NCI-H526 treated with DMSO at 0.1 percent for 48 hours (cell line): ENCODE results near the gene PLEKHH3.

Experiments used
- DNase-seq: peaks from one replicate; lab custom pipeline; 2025; lab: John Stamatoyannopoulos, UW

PLEKHH3 gene

DNA sequence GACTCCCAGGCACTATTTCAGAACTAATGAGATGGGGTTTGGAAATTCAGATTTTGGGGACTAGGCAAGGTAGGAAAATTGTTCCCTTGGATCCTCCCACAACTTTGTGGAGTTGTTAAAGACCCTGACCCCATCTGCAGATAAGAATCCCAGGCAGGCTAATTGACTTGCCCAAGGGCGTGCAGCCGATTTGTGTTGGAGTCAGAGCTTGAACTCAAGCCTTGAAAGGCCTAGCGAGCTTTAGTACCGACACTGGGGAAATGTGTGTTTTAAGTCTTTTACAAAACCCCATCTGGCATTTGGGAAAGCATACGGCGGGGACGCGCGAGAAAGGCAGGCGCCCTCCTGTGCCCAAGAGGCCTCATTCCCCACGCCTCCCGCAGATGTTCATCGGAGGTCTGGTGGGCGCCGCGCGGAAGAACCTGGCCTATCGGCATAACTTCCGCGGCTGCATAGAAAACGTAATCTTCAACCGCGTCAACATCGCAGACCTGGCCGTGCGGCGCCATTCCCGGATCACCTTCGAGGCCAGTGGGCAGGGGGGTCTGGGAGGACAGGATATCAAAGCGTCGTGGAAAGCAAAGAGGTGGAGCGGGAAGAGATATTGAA lies 9.8 kb upstream of the PLEKHH3 start:
- no peak for DNase-seq

DNA sequence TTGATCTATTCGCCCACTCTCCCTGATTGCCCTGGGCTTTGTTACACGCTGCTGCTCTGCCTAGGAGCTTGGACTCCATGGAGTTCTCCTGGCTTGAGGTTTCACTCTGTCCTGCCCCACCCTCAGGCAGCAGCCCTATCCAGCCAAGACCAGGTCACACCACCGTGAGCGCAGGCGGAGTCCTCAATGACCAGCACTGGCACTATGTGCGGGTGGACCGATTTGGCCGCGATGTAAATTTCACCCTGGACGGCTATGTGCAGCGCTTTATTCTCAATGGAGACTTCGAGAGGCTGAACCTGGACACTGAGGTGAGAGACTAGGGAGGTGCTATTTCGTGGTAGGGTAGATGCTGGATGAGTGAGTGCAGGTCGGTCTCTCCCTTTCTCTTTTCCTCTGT lies 9.0 kb upstream of the PLEKHH3 start:
- no peak for DNase-seq

DNA sequence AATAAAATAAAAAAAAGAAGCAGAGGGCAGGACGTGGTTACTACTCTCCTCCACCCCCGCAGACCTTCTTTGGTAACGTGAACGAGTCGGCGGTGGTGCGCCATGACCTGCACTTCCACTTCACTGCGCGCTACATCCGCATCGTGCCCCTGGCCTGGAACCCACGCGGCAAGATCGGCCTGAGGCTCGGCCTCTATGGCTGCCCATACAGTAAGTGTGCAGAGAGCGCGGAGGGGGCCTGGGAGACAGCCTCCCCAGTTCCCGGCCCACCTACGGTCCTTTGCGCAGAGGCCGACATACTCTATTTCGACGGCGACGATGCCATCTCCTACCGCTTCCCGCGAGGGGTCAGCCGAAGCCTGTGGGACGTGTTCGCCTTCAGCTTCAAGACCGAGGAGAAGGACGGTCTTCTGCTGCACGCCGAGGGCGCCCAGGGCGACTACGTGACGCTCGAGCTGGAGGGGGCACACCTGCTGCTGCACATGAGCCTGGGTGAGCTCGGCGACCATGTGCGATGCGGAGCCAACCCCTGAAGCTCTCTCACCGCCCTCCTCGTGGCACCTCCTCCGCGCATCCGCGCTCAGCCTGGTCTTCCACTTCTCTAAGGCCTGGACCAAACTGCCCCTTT lies 8.2 kb upstream of the PLEKHH3 start:
- no peak for DNase-seq

DNA sequence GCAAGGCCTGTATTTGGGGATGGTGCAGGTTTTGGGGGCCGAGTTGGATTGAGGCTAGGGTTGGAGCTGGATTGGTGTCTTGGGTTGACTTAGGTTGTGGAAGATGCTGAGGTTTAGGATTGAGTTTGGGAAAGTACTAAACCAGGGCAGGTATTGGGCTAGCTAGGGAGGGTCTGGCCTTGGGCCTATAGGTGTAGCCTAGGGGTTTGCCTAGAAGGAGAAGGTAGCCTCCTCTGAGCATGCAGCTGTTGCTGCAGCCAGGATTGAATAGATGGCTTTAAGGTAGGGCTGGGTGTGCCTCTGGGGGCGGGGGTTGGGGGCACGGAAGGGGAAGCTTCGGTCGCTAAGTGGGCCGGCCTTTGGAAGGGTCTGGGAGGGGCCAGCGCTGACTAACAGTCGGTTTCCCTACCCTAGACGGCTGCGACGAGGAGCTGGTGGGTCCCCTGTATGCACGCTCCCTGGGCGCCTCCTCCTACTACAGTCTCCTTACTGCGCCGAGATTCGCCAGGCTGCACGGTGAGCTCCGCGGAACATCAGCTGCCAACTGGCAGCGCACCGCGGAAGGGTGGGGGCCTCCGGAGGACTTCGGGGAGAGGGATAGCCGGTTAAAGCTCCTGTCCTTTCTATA lies 6.7 kb upstream of the PLEKHH3 start:
- DNase-seq = peak; percentile 8

DNA sequence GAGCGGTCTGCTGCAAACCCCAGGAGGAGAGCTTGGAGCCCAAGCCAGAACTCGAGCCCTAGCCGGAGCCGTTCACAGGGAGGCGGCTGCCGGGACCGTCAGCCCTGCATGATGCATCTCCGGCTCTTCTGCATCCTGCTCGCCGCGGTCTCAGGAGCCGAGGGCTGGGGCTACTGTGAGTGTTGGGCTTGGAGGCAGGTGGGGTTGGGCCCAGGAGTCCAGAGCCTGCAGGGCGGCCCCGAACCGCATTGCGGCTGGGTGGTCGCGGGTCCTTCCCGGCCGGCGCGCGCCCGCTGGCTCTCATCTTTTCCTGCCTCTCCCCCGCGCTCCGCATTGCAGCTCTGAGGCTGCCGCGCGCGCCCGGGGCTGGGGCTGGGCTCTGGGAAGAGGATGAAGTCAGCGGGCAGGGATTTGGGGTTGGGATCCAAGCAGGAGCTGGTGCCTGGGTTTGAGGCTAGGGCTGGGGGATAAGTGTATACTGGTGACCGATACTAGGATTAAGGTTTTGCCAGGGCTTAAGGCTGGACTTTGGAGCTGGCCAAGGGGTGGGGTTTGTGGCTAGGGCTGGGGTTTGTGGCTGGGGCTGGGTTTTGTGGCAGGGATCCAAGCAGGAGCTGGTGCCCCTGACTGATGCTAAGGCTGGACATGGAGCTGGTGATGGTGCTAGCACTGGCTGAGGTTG lies 6.1 kb upstream of the PLEKHH3 start:
- peak; percentile 61 for DNase-seq

DNA sequence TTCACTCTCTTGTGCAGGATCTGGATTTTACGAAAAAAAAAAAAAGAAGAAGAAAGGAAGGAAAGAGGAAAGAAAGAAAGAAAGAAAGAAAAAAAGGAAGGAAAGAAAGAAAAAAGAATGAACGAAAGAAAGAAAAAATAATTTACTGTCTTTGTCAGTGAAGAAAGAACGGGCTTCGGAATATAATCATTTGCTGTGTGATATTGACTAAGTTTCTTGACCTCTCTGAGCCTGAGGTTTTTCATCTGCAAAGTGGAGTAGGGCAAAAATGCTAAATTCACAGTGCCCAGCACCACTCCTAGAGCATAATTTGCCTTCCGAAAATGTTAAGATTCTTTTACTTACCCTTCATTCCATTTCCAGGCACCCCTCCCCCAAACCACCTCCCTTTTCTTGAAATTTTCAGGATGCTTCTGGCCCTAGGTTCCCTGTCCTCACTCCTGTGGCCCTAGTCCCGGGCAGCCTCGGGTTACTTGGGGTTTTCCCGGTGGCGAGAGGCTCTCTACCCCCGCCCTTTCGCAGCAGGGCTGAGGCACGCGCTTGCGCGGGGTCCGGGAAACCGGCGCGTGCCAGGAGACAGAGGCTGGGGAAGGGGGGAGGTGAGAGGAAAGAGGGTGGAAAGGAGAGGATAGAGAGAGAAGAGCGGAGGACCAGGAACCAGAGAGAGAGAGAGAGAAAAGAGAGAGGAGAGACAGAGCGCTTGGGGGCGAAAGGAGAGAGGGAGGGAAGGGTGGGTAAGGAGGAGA lies 5.4 kb upstream of the PLEKHH3 start, which contains the start of gene CNTNAP1:
Gene CNTNAP1, plus strand, starts transcription at position 556 of the 746 bp plus-strand sequence. CDS start 299 bp downstream, outside the sequence.
- DNase-seq = peak; percentile 78

DNA sequence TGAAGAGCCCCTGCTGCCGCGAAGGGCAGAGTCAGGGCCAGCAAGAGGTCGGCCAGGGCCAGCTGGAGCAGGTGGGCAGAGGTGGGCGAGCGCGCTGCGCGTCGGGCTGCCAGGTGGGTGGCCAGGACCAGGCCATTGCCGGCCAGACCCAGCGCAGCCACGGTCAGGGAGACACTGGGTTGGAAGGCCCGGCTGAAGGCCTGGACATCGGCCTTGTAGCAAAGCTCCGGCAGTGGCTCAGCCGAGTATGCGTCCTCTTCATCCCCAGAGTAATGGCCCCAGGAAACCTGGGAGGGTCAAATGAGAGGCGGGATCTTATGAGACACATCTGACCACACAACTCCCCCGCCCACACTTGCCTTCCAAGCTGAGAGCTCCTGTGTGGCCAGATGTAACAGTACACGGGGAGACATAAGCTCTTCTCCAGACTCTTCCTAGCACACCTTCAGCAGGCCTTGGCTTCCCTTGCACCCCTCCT lies 3.6 kb upstream of the PLEKHH3 start:
- no peak for DNase-seq

DNA sequence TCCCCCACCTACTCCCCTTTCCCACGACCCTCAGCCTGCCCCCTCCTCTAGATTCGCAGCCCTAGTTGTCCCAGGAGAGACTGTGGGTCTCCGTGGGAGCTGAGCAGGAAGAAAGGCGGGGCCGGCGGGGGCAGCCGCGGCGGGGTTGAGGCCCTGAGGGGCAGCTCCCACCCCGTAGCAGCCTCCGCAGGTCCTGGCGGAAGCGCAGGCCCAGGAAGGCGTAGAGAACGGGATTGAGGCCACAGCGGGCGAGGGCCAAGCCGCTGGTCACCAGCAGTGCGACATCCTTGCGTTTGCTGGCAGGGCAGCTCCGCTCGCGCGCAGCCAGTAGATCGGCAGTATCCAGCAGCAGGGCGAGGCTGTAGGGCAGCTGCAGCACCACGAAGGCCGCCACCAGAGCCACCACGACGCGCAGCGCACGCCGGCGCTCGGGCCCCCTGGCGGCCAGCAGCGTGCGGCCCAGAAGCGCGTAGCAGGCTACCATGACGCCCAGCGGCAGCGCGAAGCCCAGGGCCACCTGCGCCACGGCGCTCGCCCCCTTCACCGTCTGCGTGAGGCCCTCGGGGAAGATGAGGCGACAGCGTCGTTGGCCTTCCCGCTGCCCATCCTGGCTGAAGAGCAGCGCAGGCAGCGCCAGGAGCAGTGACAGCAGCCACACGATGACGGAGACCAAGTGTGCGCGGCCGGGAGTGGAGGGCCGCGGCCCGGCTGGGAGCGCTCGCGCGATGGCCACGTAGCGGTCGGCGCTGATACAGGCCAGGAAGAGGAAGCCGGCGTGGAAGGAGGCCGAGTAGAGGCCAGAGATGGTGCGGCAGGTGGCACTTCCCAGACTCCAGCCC lies 2.9 kb upstream of the PLEKHH3 start:
- DNase-seq = peak; percentile 77

DNA sequence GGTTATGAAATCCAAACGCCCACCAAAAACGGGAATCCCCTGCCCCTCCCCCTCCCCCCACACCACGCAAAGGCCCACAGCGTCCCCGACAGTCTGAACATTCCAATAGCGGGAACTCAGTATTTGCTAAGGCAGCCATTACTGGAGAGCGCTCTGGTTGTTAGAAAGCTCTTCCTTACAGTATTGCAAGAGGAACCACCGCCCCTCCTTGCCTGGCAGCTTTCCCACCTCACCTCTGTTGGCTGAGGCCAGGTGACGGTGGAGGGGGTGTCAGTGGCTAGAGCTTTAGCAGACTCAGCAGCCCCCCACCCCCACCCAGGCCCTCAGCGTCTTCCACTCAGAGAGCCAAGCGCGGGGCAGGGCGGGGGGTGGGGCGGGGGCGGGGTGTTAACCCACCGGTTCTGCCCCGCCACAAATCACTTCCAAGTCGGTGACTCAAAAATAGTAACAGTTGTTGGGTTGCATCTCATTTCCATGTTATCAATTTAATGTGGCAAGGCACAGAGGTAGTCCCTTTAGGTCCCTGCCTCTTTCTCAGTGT lies 2.2 kb upstream of the PLEKHH3 start:
- DNase-seq = peak; percentile 42

DNA sequence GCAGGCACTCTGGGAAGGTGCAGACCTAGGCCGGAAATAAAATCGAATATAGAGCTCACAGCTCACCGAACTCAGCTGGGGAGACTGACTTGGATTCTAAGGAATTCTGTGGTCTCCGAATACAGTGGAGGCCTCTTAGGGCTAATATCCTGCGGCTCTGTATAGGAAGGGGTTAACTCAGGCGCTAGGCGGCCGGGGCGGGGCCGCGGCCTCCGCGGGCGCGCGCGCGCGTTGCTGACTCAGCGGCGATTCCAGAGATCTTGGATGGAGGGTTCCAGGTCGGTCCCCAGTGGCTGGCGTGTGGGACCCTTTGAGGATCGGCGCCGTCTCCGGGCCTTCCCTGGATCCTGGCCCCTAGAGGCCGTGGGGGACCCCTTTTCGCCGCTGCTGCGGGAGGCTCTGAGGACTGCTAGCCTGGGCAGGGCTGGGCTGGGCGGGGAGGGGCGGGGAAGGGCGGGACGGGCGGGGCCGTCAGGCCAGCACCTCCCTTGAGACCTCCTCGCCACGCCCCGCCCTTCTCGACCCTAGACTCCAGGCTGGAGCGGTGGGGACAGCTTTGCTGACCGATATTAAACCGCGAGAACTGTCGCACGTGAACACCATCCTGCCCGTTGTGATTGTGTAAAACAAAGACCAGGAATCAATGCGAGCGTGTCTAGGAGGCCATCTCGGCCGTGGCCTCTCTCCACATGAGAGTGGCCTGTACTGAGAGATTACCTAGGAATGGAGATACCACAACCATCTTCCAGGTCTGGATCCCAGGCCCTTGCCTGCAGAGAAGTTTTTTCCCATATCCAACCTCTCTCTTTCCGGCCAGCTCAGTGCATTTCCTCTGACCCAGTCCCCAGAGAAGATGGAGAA lies 1.4 kb upstream of the PLEKHH3 start:
- peak; percentile 84 for DNase-seq

DNA sequence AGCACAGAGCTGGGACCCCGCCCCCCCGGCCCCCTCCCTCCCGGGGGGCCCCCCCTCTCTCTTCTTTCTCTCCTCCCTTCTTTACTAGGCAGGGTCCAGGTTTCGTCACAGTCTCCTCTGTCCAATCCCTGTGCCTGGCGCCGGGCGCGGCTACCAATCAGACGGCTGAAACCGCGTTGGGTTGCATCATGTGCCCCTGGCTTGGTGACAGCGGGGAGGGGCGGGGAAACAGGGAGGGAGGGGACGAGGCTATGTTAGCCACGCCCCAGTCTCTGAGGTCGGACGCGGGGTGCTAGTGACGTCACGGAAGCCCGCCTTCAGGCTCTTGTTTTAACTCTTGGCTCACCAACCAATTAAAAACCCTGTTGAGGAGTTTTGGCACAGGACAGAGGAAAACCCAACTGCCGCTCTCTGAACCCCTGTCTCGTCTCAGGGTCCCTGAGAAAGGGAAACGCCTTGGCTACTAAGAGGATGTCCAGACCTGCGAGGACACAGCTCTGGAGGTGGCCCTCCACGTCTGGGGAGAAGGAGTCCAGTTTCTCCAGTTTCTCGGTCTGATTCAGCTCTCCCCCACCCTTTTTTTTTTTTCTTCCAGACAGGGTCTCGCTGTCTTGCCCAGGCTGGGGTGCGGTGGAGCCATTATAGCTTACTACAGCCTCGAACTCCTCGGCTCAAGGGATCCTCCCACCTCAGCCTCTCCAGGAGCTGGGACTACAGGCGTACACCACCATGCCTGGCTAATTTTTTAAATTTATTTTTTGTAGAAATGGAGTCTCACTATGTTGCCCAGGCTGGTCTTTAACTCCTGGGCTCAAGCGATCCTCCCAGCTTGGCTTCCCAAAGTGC lies 441 bp upstream of the PLEKHH3 start:
- peak; percentile 98 for DNase-seq

DNA sequence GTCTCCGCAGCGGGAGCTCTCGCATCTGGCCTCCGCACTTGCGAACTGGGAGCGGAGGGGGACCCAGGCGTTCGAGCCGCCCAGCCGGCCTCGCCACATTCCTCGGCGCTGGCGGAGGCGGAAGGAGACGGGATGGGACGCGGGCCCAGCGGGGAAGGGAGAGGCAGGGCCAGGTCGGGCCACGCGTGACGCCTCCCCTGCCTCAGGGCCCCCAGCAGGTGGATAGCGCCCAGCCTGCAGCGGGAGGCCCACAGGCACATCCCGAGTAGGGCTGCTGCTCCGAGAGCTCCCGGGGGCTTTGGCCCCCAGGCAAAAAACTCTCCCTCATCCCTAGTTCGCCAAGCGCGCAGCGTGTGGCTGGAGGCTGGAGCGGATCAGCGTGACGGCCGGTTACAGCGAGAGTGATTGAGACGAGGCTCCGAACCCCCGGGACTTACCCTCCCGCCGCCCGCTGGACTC lies 800 bp downstream of the PLEKHH3 start:
- no peak for DNase-seq

DNA sequence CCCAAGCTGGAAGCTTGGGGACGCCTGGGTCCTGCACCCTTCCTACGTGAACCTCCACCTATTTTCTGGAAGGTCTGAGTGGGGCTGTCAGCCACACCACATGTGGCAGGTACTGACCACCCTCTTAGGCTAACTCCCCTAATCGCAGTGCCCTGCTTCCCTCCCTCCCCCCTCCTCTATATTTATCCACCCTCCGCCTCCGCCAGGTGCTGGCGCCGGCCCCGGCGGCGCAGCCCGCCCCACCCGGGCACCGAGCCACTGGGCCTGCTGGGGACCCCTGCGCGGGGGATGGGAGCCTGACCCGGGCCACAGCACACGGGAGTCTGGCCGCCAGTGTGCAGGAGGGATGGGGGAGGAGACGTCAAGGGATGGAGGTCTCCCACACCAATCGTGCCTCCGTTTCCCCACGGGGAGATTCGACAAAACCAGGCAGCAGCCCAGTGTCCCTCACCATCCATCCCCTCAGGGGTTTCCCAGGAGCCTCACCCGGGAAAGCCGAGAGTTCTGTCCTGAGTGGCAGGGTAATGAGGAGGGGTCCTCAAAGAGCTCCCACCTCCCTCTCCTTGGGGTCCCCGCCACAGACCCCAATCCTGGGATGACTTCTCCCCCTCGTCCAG lies 1.3 kb downstream of the PLEKHH3 start:
- DNase-seq = peak; percentile 80

DNA sequence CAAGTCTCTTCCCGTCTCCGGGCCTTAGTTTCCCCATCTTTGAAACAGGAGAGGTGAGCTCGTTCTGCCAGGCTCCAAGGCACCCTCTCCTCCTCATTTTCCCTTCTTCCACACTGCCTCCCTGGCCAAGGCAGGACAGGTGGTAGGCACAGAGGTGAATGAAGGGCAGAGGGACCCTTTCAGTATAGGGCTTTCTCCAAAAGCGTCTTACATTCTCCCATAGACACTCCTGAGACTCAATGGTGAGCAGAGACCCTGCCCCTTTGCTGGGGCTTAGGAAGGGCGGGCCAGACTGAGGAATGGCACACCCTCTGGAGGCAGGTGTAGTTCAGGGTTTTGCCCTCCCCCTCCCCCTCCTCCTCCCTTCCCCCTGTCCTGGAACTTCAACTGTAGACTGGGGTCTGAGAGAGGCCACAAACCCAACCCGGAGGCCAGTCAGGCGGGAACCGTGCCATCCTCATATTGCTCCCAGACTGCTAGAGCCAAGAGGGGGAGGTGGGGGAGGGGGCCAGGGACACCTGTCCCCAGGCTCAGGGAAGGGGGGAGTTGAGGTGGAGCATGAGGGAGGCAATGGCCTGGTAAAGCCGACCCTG lies 1.9 kb downstream of the PLEKHH3 start:
- DNase-seq = peak; percentile 80

DNA sequence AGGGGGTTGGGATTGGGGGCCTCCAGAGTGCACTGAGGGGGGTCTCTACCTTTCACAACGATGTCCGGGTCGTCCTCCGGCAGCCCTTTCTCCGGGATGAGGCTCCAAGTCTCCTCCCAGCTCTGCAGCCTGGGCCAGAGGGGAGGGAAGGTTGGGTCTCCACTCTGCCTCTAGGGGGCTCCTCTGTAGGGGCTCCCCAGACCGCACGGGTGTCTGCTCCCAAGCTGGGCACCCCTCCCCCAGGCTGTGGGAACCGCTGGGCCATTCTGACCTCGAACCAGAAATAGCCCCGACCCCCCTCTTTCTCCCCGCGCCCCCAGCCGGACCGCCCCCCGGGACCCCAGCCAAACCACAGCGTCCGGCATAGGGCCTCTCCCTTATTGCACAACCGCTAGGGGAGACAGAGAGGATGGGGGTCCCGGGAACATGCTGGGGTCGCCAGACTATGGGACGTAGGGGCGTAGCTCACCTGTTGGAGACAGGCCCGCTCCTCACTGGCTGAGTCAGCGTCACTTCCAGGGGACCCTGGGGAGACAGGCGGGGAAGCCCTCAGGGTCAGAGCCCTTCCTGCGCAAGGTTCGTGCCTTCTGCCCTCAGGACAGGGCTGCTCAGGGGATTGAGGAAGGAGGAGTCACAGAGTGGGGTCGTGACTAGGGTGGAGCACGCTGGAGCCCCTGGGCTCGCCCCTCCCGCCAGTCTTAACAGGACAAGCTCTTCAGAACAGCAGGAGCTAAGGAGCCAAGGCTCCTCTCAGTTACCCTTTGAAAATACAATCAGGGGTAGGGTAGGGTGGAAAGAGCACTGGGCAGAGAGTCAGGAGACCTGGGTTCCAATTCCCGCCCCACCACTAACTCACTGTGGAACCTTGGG lies 2.7 kb downstream of the PLEKHH3 start:
- peak; percentile 9 for DNase-seq

DNA sequence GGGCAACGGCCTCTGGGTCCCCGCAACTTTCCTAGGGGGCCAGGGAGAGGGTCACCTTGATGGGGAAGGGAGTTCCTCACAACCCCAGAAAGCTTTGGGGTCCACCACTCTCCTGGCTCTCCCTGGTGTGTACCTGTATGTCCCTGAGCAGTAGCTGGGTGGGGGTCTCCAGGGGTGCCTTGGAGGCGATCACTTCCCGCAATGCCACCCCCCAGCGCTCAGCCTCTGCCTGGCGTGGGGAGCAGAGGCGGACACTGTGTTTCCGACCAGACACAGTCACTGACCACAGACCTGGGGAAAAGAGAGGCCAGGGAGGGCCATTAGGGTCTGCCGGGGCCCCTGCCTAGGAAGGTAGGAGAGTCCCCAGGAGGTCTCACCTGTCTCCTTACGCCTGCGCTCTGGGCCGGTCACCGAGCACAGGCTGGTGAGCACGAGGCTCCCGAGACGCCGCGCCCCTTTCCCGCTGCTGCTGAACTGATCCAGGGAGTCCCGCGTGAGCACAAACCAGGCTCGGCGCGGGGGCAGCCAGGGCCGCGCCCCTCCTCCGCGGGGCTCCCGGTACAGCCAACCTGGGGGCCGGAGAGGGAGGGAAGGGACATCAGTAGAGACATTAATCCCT lies 3.4 kb downstream of the PLEKHH3 start:
- no peak for DNase-seq
